HFF-Myc (cell line): ENCODE data around the gene FGF1.

Experiments used
- DNase-seq: peaks from one replicate; pipeline ENCODE4 v3.0.0-alpha.2; 2011; ENCODE audit warnings: low read depth; ENCODE audit errors: extremely low read depth
- H3K4me3 ChIP-seq: replicated peaks from 2 replicates; pipeline ENCODE4 v1.5.1; 2011; ENCODE audit warnings: low read depth, mild to moderate bottlenecking, control low read depth, low read length
- TF ChIP-seq, protein P1 (sequence below): IDR thresholded peaks from 2 replicates; pipeline ENCODE4 v1.5.1; 2012; ENCODE audit warnings: mild to moderate bottlenecking, low read depth, low read length, control low read depth; ENCODE audit errors: missing control alignments

The FGF1 gene

DNA sequence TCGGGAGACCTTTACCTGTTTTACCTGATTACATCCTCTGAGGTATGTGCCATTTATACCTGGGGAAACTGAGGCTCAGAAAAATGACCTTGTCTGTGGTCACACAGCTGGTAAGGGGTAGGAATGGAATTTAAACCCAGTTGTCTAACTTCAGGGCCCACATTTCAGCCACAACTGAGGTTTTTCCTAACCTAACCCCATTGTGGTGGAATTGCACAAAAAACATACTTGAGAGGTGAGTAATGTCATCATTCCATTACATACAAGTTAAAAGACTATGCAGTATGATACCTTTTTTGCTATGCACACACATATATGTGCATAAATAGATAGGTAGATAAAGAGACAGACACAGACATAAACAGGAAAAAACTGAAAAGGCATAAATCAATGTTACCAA is 14.1 kb downstream of the FGF1 start:
- TF ChIP-seq, protein P1, sequence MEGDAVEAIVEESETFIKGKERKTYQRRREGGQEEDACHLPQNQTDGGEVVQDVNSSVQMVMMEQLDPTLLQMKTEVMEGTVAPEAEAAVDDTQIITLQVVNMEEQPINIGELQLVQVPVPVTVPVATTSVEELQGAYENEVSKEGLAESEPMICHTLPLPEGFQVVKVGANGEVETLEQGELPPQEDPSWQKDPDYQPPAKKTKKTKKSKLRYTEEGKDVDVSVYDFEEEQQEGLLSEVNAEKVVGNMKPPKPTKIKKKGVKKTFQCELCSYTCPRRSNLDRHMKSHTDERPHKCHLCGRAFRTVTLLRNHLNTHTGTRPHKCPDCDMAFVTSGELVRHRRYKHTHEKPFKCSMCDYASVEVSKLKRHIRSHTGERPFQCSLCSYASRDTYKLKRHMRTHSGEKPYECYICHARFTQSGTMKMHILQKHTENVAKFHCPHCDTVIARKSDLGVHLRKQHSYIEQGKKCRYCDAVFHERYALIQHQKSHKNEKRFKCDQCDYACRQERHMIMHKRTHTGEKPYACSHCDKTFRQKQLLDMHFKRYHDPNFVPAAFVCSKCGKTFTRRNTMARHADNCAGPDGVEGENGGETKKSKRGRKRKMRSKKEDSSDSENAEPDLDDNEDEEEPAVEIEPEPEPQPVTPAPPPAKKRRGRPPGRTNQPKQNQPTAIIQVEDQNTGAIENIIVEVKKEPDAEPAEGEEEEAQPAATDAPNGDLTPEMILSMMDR: no peak
- H3K4me3 ChIP-seq: no peak overlapping the region
- DNase-seq: no peak

DNA sequence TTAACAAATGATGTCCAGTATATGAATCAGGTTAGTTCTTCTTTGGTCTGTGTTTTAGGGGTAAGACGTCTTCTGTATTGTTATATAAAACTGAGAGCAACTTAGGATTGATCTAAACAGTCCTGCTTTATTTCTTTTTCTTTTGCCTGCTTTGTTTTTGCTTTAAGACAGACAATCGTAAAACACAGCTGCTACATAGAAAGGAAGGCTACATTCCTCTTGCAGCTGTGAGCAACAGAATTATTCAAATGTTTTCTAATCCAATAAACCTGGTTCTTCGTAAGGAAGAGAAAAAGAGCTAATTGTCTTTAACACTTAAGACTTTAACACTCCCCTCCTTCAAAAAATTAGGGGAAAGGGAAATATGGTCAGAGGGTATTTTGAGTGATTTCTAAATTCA is 14.6 kb downstream of the FGF1 start:
- no peak overlapping the region for H3K4me3 ChIP-seq
- TF ChIP-seq, protein P1: no peak
- no peak for DNase-seq

- TF ChIP-seq, protein P1: no peak
- no peak overlapping the region for H3K4me3 ChIP-seq
- DNase-seq: no peak
Measured at GRCh38 chr5:142670804-142671203, 15.1 kb downstream of the FGF1 start.

- H3K4me3 ChIP-seq: no peak overlapping the region
- DNase-seq: no peak
- TF ChIP-seq, protein P1: no peak
Measured at GRCh38 chr5:142669477-142669876, 16.4 kb downstream of the FGF1 start.

DNA sequence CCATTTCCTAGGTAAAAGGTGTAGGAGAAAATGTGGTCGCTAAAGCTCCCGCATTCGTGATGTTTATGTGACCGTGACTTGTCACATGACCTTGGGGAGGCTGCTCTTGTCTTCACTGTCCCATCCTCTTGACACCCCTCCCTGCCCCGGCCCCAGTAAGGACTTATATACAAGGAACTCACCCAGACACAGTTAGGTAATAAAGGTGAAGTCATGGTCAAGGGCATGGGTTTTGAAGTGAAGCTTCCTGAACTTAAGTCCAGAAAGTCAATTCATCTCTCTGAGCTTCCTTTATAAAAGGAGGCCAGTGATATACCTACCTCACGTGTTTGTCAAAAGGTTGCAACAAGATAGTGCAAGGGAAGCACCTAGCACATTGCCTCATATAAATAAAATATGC is 17.6 kb downstream of the FGF1 start:
- TF ChIP-seq, protein P1: no peak
- no peak for DNase-seq
- no peak overlapping the region for H3K4me3 ChIP-seq

GRCh38 chr5:142667831-142668230 is 18.1 kb downstream of the FGF1 start:
- no peak for DNase-seq
- H3K4me3 ChIP-seq: no peak overlapping the region
- TF ChIP-seq, protein P1: no peak

DNA sequence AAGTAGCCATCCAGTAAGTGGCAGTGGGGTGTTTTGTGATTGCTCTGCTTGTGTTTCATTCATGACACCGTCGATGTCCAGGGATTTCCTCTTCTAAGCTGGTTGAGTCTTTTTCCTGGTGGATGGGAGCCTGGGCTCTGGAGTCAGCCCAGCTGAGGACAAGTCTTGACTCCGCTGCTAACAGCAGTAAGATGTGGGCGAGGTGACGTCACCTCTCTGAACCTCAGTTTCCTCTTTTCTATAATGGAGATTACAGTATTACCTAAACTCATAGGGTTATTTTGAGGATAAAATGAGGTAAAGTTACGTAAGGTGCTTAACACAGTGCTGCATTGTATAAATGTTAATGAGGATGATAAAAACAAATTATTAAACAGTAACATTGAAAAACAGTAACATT is 21.3 kb downstream of the FGF1 start:
- H3K4me3 ChIP-seq: no peak overlapping the region
- TF ChIP-seq, protein P1: no peak
- no peak for DNase-seq
